GM19351 (cell line): Measurements from ENCODE around the gene SLAMF6.
A peak's percentile ranks its signal among the peaks of the same experiment; 100 is the strongest.

ENCODE experiments used
- ATAC-seq: cut with Tn5 transposase; IDR thresholded peaks from one replicate; pipeline ENCODE4 v1.9.1; 2021; ENCODE audit warnings: mild to moderate bottlenecking, moderate library complexity; ENCODE audit not compliant: unreplicated experiment

SLAMF6 gene

DNA sequence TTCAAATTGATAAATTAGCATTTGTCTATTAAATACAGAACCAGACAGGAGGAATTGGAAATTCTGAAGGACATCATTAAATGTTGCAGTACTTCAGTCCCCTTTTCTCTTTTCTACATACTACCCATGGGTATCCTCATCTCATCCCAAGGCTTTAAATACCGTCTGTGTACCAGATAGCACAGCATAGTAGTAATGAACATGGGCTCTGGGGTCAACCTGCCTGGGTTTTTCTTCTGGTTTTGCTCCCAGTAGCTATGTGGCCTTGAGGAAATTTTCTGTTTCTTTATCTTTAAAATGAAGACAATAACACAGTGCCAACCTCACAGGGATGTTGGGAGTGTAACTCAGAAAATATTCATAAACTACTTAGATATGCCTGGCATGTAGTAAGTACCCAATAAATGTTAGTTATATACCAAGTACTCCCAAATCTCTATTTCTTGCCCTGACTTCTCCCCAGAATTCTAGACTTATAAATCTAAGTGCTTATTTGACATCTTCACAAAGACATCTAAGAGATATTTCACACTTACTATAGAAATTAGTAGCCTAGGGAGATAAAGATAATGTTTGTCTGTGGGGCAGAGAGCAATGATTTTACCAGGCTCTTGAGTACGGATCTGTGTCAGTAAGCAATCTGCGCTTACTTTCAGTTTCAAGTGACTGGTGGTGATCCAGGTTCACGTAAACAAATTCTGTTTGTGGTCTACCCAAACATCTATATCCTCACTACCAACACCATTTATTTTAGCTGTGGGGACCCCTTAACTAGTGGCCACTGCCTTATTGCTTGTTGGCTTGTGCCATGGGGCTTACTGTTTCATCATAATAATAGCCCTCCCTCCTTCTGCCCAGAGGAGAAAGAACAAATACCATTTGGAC lies 85.4 kb downstream of the SLAMF6 start:
- peak; percentile 90 for ATAC-seq

DNA sequence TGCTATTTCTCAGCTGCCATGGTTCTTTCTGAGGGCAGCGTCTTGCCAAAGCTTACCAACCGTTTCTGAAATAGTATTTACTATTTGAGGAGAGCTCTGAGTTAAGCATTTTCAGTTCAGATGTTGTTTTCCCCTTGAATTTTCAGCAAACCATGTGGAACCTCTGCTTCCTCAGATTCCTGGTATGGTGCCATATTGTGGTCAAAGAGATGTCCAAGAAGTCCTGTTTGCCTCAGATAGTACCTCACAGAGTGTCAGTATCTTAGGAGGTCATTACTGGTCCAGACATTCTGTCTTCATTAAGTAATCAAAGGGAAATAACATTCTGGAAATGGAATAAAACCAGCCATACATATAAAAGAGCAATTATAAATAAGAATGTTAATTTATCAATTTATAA lies 86.1 kb downstream of the SLAMF6 start:
- no peak for ATAC-seq
